HG03025 (cell line): ENCODE results near the gene ABCC8.

ENCODE experiments used
- ATAC-seq: cut with Tn5 transposase; IDR thresholded peaks from one replicate; pipeline ENCODE4 v1.9.1; 2021; ENCODE audit warnings: mild to moderate bottlenecking, moderate library complexity; ENCODE audit not compliant: unreplicated experiment, low FRiP score

Gene ABCC8

GRCh38 chr11:17476317-17477083 is at the start of gene ABCC8:
TSS of gene ABCC8 (minus strand) at chr11:17476845. CDS start at chr11:17476776, 69 bp downstream.
- no peak for ATAC-seq

DNA sequence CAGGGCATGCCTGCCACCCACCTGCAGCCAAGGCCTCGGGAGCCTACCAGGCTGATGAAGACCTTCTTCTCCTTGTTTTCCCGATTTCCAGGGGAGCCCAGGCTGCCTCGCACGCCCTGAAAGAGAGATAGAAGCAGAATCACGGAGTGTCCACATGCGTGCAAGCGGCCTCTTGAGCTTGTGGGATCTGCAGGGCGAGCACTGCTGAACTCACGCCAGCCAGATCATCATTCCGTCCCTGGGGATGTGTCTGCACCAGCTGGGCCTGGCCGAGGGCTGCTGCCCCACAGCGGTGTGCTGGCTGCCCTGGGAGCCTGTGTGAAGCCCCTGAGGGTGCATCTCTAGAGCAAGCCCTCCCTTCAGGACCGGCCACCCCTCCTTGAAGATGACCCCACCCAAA is 49.7 kb upstream of the ABCC8 start:
- ATAC-seq, result no peak

DNA sequence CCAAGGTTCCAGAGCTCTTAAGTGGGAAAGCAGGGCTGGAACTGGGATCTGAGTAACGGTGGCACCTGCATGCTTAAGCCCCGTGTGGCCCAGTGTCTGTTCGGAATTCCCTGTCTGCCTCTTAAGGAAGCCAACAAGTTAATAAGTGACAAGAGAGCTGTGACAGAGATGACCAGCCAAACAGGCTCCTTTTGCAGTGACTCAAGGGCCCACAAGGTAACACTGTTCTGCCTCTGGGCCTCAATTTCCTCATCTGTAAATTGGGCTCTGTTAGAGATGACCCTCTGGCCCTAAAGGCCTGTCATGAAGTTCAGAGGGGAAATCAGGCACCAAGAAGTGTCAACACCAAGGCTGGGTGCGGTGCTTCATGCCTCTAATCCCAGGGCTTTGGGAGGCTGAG is 48.9 kb upstream of the ABCC8 start:
- no peak for ATAC-seq

DNA sequence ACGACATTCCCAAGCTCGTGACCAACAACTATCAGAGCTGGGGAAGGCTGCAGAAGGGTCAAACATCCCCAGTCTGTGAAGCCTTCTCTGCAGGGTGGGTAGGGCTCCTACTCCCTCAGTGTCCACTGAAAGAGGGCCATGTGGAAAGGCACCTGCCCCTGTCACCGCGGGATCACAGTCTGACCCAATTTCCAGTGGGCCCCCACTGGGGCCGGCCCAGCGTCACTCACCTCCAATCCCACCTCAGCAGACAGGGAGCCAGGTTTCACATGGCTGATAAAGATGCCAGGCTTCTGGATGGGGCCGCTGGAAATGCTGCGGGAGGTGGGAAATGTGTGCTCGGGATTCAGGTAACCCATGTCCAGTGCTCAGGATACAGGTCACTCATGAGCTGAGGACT is 47.6 kb upstream of the ABCC8 start:
- no peak for ATAC-seq

DNA sequence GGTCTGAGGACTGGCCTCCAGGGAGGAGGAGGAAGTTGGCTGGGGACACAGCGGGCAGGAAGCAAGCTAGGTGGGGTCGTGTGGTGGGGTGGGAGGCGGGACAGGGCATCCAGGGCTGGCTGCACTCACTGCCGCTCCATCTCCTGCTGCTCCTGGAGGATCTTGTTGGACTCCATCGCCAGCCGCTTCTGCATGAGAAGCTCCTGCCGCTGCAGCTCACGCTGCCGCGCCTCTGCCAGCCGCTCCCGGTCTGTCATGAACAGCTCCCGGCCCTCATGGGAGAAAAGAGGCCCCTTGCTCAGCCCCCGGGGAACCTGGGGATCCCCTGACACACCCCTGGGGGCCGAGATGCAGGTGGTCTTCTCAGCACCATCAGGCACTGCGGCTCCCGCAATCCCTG is 46.0 kb upstream of the ABCC8 start:
- ATAC-seq, result no peak

- ATAC-seq, result no peak
These were observed 44.7 kb upstream of the ABCC8 start for GRCh38 chr11:17521106-17521900.

- ATAC-seq, result no peak
These were observed 42.6 kb upstream of the ABCC8 start for GRCh38 chr11:17519061-17519885.

- no peak for ATAC-seq
These were observed 41.7 kb upstream of the ABCC8 start for GRCh38 chr11:17518366-17518765.

GRCh38 chr11:17517186-17517585 is 40.5 kb upstream of the ABCC8 start:
- ATAC-seq, result no peak

- ATAC-seq, result no peak
These were observed 40.0 kb upstream of the ABCC8 start for GRCh38 chr11:17516551-17517150.

DNA sequence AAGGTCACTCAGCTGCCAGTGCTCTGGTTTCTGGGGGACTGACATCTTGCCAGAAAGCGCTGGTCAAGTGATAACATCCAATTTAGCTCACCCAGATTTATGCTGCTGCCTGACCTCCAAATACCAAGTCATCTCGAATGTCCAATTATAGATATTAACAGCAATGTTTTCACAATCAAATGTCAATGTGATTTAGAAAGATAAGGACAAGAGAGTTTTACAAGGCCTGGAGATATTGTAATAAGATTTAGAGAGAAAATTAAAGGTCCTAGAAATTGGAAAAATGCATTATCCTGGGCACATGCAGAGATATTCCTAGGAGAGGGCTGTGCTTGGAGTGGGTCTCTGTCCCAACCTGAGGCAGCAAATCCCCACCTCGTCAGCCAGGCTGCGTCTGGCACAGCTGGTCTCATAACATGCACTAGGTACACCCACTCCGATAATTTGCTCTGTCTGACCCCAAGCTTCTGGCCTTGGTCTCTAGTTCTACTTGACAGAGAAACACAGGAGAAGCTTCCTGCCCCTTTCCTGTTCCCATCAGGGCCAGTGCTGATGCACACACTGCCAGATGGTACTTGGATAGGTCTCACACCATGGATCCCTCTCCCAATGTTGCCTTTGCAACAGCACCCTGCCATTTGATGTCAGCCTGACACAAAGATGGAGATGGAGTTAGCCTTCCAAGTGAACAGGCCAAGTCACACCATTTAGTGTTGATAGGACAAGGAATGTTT is 39.0 kb upstream of the ABCC8 start:
- ATAC-seq, result no peak

GRCh38 chr11:17514476-17514875 is 37.8 kb upstream of the ABCC8 start:
- ATAC-seq, result no peak

GRCh38 chr11:17513853-17514252 is 37.2 kb upstream of the ABCC8 start:
- ATAC-seq, result no peak

DNA sequence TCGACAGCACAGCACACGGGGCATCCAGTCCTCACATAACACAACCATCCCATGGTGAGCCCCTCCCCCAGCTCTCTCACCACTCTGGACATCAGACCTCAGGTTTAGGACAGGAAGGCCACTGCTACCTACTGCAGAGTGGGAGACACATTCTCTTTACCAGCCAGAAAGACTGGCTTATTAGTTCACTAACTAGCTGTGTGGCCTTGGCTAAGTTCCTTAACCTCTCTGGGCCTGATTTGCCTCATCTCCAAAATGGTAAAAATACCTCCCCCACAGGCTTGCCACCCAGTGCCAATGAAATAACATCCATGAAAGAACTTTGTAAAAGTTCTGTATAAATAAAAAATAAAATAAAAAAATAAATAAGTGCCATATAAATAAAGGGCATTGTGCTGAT is 35.5 kb upstream of the ABCC8 start:
- no peak for ATAC-seq

GRCh38 chr11:17511571-17511970 is 34.9 kb upstream of the ABCC8 start:
- ATAC-seq, result no peak

GRCh38 chr11:17510507-17511206 is 34.0 kb upstream of the ABCC8 start:
- no peak for ATAC-seq

GRCh38 chr11:17508791-17509190 is 32.1 kb upstream of the ABCC8 start:
- ATAC-seq, result no peak

DNA sequence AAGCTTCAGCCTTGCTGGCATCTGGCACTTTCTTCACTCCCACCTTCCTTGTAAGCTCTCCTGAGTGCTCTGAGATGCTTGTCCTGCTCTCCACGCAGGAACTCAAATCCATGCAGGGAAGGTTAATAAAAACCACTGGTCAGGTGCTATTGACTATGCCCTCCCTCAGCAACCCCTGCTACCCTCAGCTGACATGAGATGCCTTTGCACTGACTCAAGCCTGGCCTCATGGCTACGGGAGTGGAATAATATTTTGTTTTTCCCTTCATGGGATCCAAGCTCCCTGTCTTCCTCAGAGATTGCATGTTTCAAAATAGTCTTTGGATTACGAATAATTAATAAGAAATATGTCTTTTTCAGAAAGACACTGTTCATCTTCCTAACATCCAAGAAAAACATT is 31.7 kb upstream of the ABCC8 start:
- no peak for ATAC-seq

GRCh38 chr11:17507773-17508172 is 31.1 kb upstream of the ABCC8 start:
- ATAC-seq, result no peak
